Panc1 (cell line): Measurements from ENCODE around the gene SF3B6. TPM values are rescaled to one million over a fixed set of nuclear protein-coding genes. Genes with fewer than 3 reads are reported as not detected.

Experiments
- ATAC-seq: fragments of 200-7000 bp; cut with Tn5 transposase; 2 replicates; pipeline ENCODE4 v1.9.1; 2020; ENCODE audit warnings: mild to moderate bottlenecking, moderate library complexity
- BruUV-seq: library from RNA; stranded (reverse); fragments of 400-500 nt; replicated peaks from 2 replicates; lab custom pipeline; 2021; lab: Mats Ljungman, UMichigan
- CTCF ChIA-PET: fragments of 300-600 bp; sonication (Branson Sonifier 250); formaldehyde crosslinking; loops from one replicate; lab custom pipeline; 2022; ENCODE audit warnings: antibody characterized with exemption; lab: Charles Lee
- POLR2A ChIA-PET: fragments of 300-600 bp; sonication (Branson Sonifier 250); formaldehyde crosslinking; loops from one replicate; lab custom pipeline; 2022; ENCODE audit warnings: antibody characterized with exemption; lab: Charles Lee
- DNase-seq: peaks from one replicate; pipeline ENCODE4 v3.0.0-alpha.2; 2010; ENCODE audit warnings: low read depth, low spot score
- H3K27ac ChIP-seq: 2 replicates; pipeline ENCODE4 v1.5.1; 2011; ENCODE audit warnings: mild to moderate bottlenecking, low read length, inconsistent platforms
- H3K27me3 ChIP-seq: fragments of 200-500 bp; sonication (Bioruptor generic); 2 replicates; pipeline ENCODE4 v1.6.0; 2014; ENCODE audit warnings: low read length, inconsistent platforms; ENCODE audit not compliant: control insufficient read depth, insufficient read depth
- H3K36me3 ChIP-seq: fragments of 200-500 bp; sonication (Bioruptor generic); 2 replicates; pipeline ENCODE4 v1.5.1; 2014; ENCODE audit warnings: inconsistent platforms, mild to moderate bottlenecking, low read length, moderate library complexity; ENCODE audit not compliant: control insufficient read depth, insufficient read depth
- H3K4me1 ChIP-seq: 2 replicates; pipeline ENCODE4 v1.5.1; 2011; ENCODE audit warnings: inconsistent platforms, mild to moderate bottlenecking, low read length, moderate library complexity; ENCODE audit not compliant: control insufficient read depth, insufficient read depth
- H3K4me3 ChIP-seq, 2 experiments: 2 replicates each; pipeline ENCODE4 v1.5.1; 2011 to 2012; ENCODE audit warnings: low read depth in 2 of 2, low read length in 2 of 2, mild to moderate bottlenecking in 2 of 2, inconsistent platforms in 1 of 2, moderate library complexity in 1 of 2
- H3K9me3 ChIP-seq: fragments of 200-500 bp; sonication (Bioruptor generic); 2 replicates; pipeline ENCODE4 v1.5.1; 2014; ENCODE audit warnings: low read depth, mild to moderate bottlenecking, inconsistent platforms, low read length, moderate library complexity; ENCODE audit not compliant: control insufficient read depth, insufficient read depth
- POLR2AphosphoS5 ChIP-seq: IDR thresholded peaks from 2 replicates; pipeline ENCODE4 v1.6.1; 2012; ENCODE audit warnings: mild to moderate bottlenecking, low read depth, low read length, moderate library complexity
- SIN3A ChIP-seq: IDR thresholded peaks from 2 replicates; pipeline ENCODE4 v1.6.1; 2012; ENCODE audit warnings: low read depth, mild to moderate bottlenecking, low read length, moderate library complexity, borderline replicate concordance; ENCODE audit not compliant: insufficient read depth
- TCF7L2 ChIP-seq: IDR thresholded peaks from 2 replicates; pipeline ENCODE4 v1.6.1; 2011; ENCODE audit warnings: mild to moderate bottlenecking, low read depth, low read length, inconsistent platforms
- in situ Hi-C: cut with HindIII; loops from 2 replicates; pipeline ENCODE4 v1.10.0; 2016; ENCODE audit warnings: low sequenced_read_pairs, low pct_unique_long_range_greater_than_20kb
- intact Hi-C: fragments of 100-400 bp; cut with micrococcal nuclease; formaldehyde crosslinking; loops from one replicate; pipeline ENCODE4 v1.10.0; 2022; ENCODE audit not compliant: unreplicated experiment
- total RNA-seq: library from RNA; stranded (reverse); gene quantifications from one replicate; pipeline ENCODE4 v1.2.1, GENCODE V29; 2021; ENCODE audit not compliant: unreplicated experiment
- TF ChIP-seq, protein P1 (sequence below), 2 experiments: IDR thresholded peaks; 2 replicates each; pipeline ENCODE4 v1.6.1; 2011 to 2012; ENCODE audit warnings: low read depth in 2 of 2, control low read depth in 1 of 2, low read length in 1 of 2, mild to moderate bottlenecking in 1 of 2, moderate library complexity in 1 of 2; ENCODE audit not compliant: insufficient read depth in 1 of 2
- TF ChIP-seq, protein P2 (sequence below): fragments of 450-650 bp; IDR thresholded peaks from 2 replicates; pipeline ENCODE4 v1.5.1; 2017; ENCODE audit warnings: mild to moderate bottlenecking

The SF3B6 gene
- total RNA-seq, 1 experiment from 2014 or later: 129 TPM

DNA sequence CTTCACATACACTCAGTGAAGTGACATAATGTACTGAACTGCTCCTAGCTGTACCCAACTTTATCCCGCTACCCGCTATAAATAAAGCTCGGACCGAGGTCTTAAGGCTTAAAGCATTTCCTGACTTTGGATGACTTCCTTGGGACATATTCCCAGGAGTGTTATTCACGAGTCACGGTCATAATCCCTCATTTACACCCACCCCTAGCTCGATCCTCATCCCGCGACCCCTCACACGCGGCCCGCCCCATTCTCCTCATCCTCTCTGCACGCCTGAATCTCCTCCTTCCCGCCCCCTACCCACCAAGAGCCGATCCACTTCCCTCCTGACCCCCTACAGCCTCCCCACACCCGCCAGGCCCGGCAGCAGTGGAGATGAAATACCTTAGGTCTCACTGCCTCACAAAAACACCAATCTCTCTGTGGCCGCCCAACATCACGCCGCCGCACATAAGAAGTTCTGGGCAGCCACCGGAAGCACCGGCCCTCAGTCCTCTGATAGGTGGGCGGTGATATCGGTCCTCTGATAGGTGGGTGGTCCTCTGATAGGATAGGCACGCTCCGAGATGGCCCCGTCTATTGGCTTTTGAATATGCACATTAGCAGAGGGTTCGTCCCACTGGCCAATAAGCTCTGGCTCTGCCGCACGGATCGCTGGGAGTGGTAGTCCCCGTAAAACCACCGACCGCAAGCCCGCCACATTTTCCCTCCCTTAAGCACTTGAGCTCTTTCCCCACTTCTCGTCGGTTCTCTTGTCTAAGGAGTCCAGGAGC, 29.0 kb downstream of the SF3B6 start, which contains the start of gene WDCP:
Gene WDCP, minus strand, starts transcription at position 462 of the 773 bp plus-strand sequence. CDS start 7,897 bp downstream, outside the sequence.
- no TSS peak for BruUV-seq
- no peaks in the 10 kb centered on the region for H3K36me3 ChIP-seq
- H3K27ac ChIP-seq: peak within 1 kb of the TSS; percentile 82
- POLR2A ChIA-PET: interaction anchor here (0.6 kb wide), 2 partner anchors 51 to 681 kb away, joined by 3 to 4 read pairs; no protein-coding TSS in a partner anchor
- H3K27me3 ChIP-seq: no peaks in the 10 kb centered on the region
- CTCF ChIA-PET: interaction anchor here (0.8 to 1.0 kb wide), 3 partner anchors 37 to 223 kb away, joined by 3 to 6 read pairs (median 5); partner anchors contain the start of genes ATAD2B and TP53I3
- intact Hi-C loops (loop anchor here (10.0 kb wide), 1 partner anchor 122 kb away; the partner anchor contains the start of gene ATAD2B), in situ Hi-C loops (no loop called here)
- ATAC-seq (peak; percentile 95), DNase-seq (peak; percentile 95)
- TF ChIP-seq TCF7L2: no peak
- 0 out of 2 replicates have a peak, but pooled peaks have one; percentile 51 for TF ChIP-seq SIN3A
- peak; percentile 94 for TF ChIP-seq POLR2AphosphoS5
- TF ChIP-seq, protein P1, sequence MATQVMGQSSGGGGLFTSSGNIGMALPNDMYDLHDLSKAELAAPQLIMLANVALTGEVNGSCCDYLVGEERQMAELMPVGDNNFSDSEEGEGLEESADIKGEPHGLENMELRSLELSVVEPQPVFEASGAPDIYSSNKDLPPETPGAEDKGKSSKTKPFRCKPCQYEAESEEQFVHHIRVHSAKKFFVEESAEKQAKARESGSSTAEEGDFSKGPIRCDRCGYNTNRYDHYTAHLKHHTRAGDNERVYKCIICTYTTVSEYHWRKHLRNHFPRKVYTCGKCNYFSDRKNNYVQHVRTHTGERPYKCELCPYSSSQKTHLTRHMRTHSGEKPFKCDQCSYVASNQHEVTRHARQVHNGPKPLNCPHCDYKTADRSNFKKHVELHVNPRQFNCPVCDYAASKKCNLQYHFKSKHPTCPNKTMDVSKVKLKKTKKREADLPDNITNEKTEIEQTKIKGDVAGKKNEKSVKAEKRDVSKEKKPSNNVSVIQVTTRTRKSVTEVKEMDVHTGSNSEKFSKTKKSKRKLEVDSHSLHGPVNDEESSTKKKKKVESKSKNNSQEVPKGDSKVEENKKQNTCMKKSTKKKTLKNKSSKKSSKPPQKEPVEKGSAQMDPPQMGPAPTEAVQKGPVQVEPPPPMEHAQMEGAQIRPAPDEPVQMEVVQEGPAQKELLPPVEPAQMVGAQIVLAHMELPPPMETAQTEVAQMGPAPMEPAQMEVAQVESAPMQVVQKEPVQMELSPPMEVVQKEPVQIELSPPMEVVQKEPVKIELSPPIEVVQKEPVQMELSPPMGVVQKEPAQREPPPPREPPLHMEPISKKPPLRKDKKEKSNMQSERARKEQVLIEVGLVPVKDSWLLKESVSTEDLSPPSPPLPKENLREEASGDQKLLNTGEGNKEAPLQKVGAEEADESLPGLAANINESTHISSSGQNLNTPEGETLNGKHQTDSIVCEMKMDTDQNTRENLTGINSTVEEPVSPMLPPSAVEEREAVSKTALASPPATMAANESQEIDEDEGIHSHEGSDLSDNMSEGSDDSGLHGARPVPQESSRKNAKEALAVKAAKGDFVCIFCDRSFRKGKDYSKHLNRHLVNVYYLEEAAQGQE (IDR thresholded peaks at IDR 0.05; ENCODE audit: insufficient read depth in 1 of 2, low read depth in 2 of 2, low read length in 1 of 2): peak in 1 of 2 experiments; percentile 12; a peak in 1 of 4 replicates
- TF ChIP-seq, protein P2, sequence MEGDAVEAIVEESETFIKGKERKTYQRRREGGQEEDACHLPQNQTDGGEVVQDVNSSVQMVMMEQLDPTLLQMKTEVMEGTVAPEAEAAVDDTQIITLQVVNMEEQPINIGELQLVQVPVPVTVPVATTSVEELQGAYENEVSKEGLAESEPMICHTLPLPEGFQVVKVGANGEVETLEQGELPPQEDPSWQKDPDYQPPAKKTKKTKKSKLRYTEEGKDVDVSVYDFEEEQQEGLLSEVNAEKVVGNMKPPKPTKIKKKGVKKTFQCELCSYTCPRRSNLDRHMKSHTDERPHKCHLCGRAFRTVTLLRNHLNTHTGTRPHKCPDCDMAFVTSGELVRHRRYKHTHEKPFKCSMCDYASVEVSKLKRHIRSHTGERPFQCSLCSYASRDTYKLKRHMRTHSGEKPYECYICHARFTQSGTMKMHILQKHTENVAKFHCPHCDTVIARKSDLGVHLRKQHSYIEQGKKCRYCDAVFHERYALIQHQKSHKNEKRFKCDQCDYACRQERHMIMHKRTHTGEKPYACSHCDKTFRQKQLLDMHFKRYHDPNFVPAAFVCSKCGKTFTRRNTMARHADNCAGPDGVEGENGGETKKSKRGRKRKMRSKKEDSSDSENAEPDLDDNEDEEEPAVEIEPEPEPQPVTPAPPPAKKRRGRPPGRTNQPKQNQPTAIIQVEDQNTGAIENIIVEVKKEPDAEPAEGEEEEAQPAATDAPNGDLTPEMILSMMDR: no peak
- peak within 1 kb of the TSS; percentile 94 to 98 for H3K4me3 ChIP-seq
- H3K9me3 ChIP-seq: no peaks in the 10 kb centered on the region
- peaks cover 25% of the 10 kb centered on the region; the same call in 1 of the 2 replicates for H3K4me1 ChIP-seq

DNA sequence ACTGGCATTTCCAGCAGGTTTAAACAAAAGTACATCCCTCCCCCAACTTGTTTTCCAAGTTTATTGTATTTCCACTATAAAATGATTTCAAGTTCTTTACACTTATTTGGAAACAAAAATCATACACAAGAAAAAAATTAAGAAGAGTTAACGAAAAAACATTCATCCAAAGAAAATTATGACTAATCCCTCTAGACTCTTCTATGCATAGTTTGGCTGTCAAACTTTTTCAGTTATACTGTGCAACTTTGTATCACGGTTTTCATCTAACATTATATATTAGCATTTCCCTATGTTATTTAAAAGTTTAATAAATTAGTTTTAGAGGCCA, 29.6 kb downstream of the SF3B6 start:
- CTCF ChIA-PET: no interaction called here
- ATAC-seq (no peak), DNase-seq (no peak)
- intact Hi-C loops: loop anchor here (10.0 kb wide), 1 partner anchor 122 kb away; the partner anchor contains the start of gene ATAD2B
- in situ Hi-C loops: no loop called here
- TF ChIP-seq TCF7L2 (no peak), SIN3A (no peak), POLR2AphosphoS5 (no peak)
- TF ChIP-seq, protein P2: no peak
- TF ChIP-seq, protein P1 (IDR thresholded peaks at IDR 0.05; ENCODE audit: insufficient read depth in 1 of 2, low read depth in 2 of 2, low read length in 1 of 2): no peak
- POLR2A ChIA-PET: no interaction called here
- Histone ChIP-seq H3K27ac (peak overlapping the region; percentile 79), H3K27me3 (no peaks in the 10 kb centered on the region), H3K4me3 (peak overlapping the region; percentile 94 to 98), H3K9me3 (no peaks in the 10 kb centered on the region), H3K36me3 (no peaks in the 10 kb centered on the region), H3K4me1 (peaks cover 20% of the 10 kb centered on the region; the same call in 1 of the 2 replicates)
- no TSS peak for BruUV-seq
